ENCODE results near the gene MIER1. TPM values are rescaled to one million over a fixed set of nuclear protein-coding genes. Genes with fewer than 3 reads are reported as not detected.

MIER1 gene
- total and polyA plus RNA-seq, 9 donors: 16.4 to 27.0 (median 21.7) TPM

DNA sequence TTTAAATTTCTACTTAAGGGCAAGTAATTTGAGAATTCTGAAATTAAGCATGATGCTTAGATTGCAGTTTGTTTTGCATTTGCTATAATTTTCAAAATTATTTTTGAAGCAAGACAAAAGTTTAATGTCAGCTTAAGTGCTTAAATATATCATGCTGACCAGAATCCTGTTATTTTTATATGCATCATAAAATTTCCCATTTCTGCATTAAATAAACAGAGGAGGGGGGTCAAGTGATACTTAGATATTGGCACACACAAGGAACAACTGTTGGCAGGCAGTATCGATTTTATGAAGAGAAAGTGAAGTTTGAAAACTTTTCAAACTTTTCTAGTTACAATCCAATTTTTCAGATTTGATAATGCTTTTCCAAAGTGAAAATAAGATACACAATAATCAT lies 61.0 kb downstream of the MIER1 start:
- Histone ChIP-seq H3K36me3 (ENCODE audit: control insufficient read depth, insufficient read depth, low read length) (peaks cover 14% of the 10 kb centered on the region), H3K27ac (ENCODE audit: low read length) (no peak overlapping the region), H3K4me1 (ENCODE audit: control insufficient read depth, insufficient read depth, low read length) (no peaks in the 10 kb centered on the region), H3K4me3 (ENCODE audit: low read length) (no peak overlapping the region), H3K27me3 (ENCODE audit: control insufficient read depth, insufficient read depth, low read length) (no peaks in the 10 kb centered on the region), H3K9me3 (replicated peaks; ENCODE audit: control insufficient read depth, low read depth, low read length) (no peaks in the 10 kb centered on the region)
- no CpG with 5 or more reads among the region's 1 CpG for WGBS (ENCODE audit: insufficient coverage)
- DNase-seq: no peak

DNA sequence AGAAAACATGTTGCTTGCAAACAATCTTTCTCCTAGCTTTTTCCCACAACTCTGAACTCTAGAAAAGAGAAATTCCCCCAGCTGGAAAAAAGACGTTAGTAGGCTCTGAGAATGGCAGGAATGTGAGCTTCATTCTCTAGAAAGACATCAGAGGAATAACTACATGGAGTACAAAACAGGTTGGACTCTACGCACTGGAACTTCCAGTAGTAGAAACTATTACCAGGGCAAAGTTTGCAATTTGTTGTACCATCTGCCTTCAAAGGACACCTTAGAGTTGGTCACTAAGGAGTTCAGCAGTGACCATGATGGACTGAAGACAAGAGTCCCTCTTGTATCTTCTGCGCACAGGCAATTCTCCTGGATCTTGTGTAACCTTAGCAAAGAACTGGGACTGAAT lies 68.3 kb downstream of the MIER1 start:
- H3K27me3 ChIP-seq (ENCODE audit: control insufficient read depth, insufficient read depth, low read length): no peaks in the 10 kb centered on the region
- no peak overlapping the region for H3K4me3 ChIP-seq (ENCODE audit: low read length)
- WGBS (ENCODE audit: insufficient coverage): 40% methylated on average over 1 of the region's 3 CpGs
- no peak for DNase-seq
- H3K4me1 ChIP-seq (ENCODE audit: control insufficient read depth, insufficient read depth, low read length): no peaks in the 10 kb centered on the region
- no peak overlapping the region for H3K27ac ChIP-seq (ENCODE audit: low read length)
- no peaks in the 10 kb centered on the region for H3K9me3 ChIP-seq (replicated peaks; ENCODE audit: control insufficient read depth, low read depth, low read length)
- H3K36me3 ChIP-seq (ENCODE audit: control insufficient read depth, insufficient read depth, low read length): peaks cover 7% of the 10 kb centered on the region

DNA sequence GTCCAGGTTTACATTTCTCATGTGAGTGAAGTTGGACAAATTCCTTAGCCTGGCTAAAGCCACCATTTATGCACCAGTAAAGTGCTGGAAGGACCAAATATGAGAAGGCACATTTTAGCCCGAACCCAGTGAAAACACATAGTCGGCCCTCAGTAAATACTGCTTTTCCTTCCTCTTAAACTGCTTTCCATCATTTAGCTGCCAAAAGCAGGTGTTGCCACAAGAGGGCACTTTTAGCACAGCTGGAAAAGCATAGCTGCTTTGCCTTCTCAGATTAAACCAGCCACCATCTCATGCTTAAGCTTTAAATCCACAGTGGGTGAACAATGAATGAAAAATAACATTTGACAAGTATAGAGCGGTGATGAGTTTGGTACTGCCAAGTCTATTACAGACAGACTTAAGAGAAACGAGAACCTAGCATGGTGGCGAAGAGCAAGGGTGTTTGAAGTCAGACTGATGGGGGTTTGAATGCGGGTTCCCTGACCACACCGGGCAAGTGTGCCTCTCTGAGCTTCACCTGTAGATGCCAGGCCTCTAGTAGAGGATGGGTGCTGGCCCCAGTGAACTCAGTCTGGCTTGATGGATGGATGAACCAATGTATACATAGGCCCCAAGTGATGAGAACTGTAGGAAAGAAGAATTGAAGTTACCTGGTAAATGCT lies 71.4 kb downstream of the MIER1 start:
- Histone ChIP-seq H3K9me3 (replicated peaks; ENCODE audit: control insufficient read depth, low read depth, low read length) (no peaks in the 10 kb centered on the region), H3K36me3 (ENCODE audit: control insufficient read depth, insufficient read depth, low read length) (peaks cover 10% of the 10 kb centered on the region), H3K4me3 (ENCODE audit: low read length) (no peak overlapping the region), H3K27ac (ENCODE audit: low read length) (no peak overlapping the region), H3K27me3 (ENCODE audit: control insufficient read depth, insufficient read depth, low read length) (no peaks in the 10 kb centered on the region), H3K4me1 (ENCODE audit: control insufficient read depth, insufficient read depth, low read length) (no peaks in the 10 kb centered on the region)
- 72% methylated on average over 7 of the region's 7 CpGs for WGBS (ENCODE audit: insufficient coverage)
- peak; percentile 83 for DNase-seq

DNA sequence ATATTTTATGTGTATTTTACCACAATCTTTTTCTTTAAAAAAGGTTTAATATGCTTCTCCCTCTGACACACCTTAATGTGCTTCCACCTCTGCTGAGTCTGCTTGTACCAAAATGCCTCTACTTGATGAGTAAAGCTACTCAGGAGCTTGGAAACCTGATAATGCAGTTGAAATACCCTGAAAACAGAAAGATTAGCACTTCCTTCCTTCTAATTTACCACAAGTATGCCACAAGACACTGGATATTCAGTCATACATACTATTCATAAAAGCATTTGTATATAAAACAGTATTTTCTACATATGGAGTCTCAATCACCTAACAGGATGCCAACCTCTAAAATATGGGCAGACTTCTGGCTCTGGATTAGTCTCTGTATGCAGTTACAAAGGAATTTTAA lies 74.2 kb downstream of the MIER1 start:
- H3K27me3 ChIP-seq (ENCODE audit: control insufficient read depth, insufficient read depth, low read length): no peaks in the 10 kb centered on the region
- no peak overlapping the region for H3K27ac ChIP-seq (ENCODE audit: low read length)
- no peak overlapping the region for H3K4me3 ChIP-seq (ENCODE audit: low read length)
- H3K36me3 ChIP-seq (ENCODE audit: control insufficient read depth, insufficient read depth, low read length): peaks cover 19% of the 10 kb centered on the region
- no peak for DNase-seq
- no peaks in the 10 kb centered on the region for H3K4me1 ChIP-seq (ENCODE audit: control insufficient read depth, insufficient read depth, low read length)
- H3K9me3 ChIP-seq (replicated peaks; ENCODE audit: control insufficient read depth, low read depth, low read length): no peaks in the 10 kb centered on the region

DNA sequence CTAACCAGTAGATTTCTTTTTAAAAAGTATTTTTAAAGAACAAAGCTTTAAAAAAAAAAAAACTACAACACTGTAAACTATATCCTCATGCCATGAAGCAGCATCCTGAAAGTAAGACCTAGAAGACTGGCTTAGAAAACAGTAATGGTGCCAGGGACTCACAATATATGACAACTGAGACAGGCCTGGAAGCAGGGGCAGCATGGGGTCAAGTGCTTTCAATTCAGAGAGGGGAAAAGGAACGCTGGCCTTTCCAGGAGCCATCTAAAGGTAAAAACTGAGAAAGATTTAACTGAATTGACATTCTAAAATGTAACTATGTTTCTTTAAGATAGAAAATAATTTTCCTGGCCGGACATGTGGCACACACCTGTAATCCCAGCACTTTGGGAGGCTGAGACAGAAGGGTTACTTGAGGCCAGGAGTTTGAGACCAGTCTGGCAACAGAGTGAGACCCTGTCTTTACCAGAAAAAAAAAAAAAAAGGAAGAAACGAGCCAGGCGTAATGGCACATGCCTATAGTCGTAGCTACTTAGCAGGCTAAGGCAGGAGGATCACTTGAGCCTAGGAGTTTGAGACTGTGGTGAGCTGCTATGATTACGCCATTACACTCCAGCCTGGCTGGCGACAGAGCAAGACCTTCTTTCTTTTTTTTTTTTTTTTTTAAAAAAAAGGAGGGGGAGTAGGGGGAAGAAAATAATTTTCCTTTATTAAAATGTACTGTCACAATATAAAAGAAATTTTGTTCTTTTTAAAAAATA lies 75.0 kb downstream of the MIER1 start:
- H3K4me3 ChIP-seq (ENCODE audit: low read length): no peak overlapping the region
- DNase-seq: no peak
- H3K36me3 ChIP-seq (ENCODE audit: control insufficient read depth, insufficient read depth, low read length): peaks cover 19% of the 10 kb centered on the region
- no peak overlapping the region for H3K27ac ChIP-seq (ENCODE audit: low read length)
- H3K4me1 ChIP-seq (ENCODE audit: control insufficient read depth, insufficient read depth, low read length): no peaks in the 10 kb centered on the region
- H3K27me3 ChIP-seq (ENCODE audit: control insufficient read depth, insufficient read depth, low read length): no peaks in the 10 kb centered on the region
- H3K9me3 ChIP-seq (replicated peaks; ENCODE audit: control insufficient read depth, low read depth, low read length): no peaks in the 10 kb centered on the region
- 57% methylated on average over 4 of the region's 7 CpGs for WGBS (ENCODE audit: insufficient coverage)

DNA sequence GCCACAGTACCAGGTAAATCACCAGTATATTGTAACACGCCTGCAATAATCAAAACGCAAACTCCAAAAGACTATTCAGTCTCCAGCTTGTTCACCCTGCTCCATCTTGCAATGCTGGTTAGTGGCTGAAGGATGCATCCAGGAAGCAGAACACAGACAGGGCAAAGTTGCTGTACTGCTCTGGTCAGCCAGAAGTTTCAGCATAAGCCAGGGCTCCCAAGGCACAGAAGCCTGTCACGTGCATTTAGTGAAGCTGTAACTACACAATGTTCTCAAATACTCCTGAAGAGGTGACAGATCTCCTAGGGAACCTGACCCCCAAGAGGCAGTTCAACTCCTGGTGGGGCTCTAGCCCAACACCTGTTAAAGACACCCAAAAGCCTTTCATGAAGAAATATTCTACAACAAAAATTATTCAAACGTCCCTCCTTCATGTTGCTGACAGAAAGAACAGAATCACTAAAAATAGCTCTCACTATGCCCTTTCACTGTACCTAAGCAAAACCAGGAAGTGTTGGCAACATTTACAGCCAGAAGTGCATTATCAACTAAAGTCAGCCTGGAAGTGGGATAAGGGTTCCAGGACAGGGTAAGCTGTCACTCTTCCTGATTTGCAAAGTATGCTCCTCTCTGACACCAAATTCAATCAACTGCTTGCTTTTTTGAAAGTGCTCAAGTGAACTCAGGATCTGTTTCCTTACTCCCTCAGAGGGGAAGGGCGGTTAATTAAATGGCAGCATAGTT lies 77.1 kb downstream of the MIER1 start:
- no peaks in the 10 kb centered on the region for H3K4me1 ChIP-seq (ENCODE audit: control insufficient read depth, insufficient read depth, low read length)
- H3K4me3 ChIP-seq (ENCODE audit: low read length): no peak overlapping the region
- no peaks in the 10 kb centered on the region for H3K9me3 ChIP-seq (replicated peaks; ENCODE audit: control insufficient read depth, low read depth, low read length)
- DNase-seq: no peak
- H3K27ac ChIP-seq (ENCODE audit: low read length): no peak overlapping the region
- H3K27me3 ChIP-seq (ENCODE audit: control insufficient read depth, insufficient read depth, low read length): no peaks in the 10 kb centered on the region
- peaks cover 14% of the 10 kb centered on the region for H3K36me3 ChIP-seq (ENCODE audit: control insufficient read depth, insufficient read depth, low read length)
- 65% methylated on average over 2 of the region's 5 CpGs for WGBS (ENCODE audit: insufficient coverage)

DNA sequence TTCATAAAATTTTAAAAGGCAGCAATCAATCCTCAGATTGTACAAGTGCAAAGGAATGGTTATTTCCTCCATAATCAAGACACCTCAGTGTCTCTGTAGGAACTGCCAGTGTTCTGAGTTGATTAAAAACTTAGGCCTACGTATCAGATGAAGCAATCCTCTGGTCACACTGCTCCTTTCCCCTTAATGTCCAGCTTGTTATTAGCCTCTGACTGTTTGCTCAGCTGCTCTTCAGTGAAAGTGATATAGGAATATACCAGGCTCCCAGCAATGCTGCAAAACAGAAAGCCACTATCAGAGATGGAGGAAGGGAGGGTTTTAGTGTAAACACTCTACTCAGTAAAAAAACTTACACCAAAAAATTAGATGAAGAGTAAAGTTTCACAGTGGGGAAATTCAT lies 79.4 kb downstream of the MIER1 start:
- Histone ChIP-seq H3K9me3 (replicated peaks; ENCODE audit: control insufficient read depth, low read depth, low read length) (no peaks in the 10 kb centered on the region), H3K4me1 (ENCODE audit: control insufficient read depth, insufficient read depth, low read length) (no peaks in the 10 kb centered on the region), H3K27me3 (ENCODE audit: control insufficient read depth, insufficient read depth, low read length) (no peaks in the 10 kb centered on the region), H3K27ac (ENCODE audit: low read length) (no peak overlapping the region), H3K36me3 (ENCODE audit: control insufficient read depth, insufficient read depth, low read length) (peaks cover 21% of the 10 kb centered on the region), H3K4me3 (ENCODE audit: low read length) (no peak overlapping the region)
- WGBS (ENCODE audit: insufficient coverage): no CpG with 5 or more reads among the region's 1 CpG
- no peak for DNase-seq

DNA sequence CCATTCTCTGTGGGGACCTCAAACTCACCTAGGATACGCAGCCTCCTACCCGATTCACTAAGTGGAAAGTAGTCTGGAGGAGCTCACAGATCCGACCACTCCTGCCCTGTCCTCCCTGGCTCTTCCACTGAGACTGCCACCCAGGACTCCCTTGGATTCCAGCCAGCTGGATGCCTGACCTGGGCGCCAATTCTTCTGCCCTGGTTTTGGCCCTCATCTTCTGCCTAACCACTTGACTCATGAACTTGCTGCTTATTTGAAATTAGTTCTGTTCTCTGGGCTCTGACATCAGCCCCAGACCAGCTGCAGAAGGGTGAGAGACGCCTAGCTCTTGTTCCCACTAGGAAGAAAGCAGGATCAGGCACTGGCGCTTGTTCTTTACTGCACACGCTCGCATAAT lies 80.3 kb downstream of the MIER1 start:
- Histone ChIP-seq H3K4me3 (ENCODE audit: low read length) (no peak overlapping the region), H3K27me3 (ENCODE audit: control insufficient read depth, insufficient read depth, low read length) (no peaks in the 10 kb centered on the region), H3K4me1 (ENCODE audit: control insufficient read depth, insufficient read depth, low read length) (no peaks in the 10 kb centered on the region), H3K9me3 (replicated peaks; ENCODE audit: control insufficient read depth, low read depth, low read length) (no peaks in the 10 kb centered on the region), H3K36me3 (ENCODE audit: control insufficient read depth, insufficient read depth, low read length) (peaks cover 23% of the 10 kb centered on the region), H3K27ac (ENCODE audit: low read length) (no peak overlapping the region)
- no peak for DNase-seq
- 73% methylated on average over 8 of the region's 8 CpGs for WGBS (ENCODE audit: insufficient coverage)

DNA sequence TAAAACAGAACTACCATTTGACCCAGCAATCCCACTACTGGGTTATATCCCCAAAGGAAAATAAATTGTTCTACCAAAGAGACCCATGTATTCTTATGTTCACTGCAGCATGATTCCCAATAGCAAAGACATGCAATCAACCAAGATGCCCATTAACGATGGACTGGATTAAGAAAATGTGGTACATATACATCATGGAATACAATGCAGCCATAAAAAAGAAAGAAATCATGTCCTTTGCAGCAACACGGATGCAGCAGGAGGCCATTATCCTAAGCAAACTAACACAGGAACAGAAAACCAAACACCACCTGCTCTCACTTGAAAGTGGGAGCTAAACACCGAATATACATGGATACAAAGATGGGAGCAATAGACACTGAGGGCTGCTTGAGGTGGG lies 85.0 kb downstream of the MIER1 start:
- H3K4me3 ChIP-seq (ENCODE audit: low read length): no peak overlapping the region
- no peak for DNase-seq
- no peaks in the 10 kb centered on the region for H3K9me3 ChIP-seq (replicated peaks; ENCODE audit: control insufficient read depth, low read depth, low read length)
- no peaks in the 10 kb centered on the region for H3K27me3 ChIP-seq (ENCODE audit: control insufficient read depth, insufficient read depth, low read length)
- peaks cover 19% of the 10 kb centered on the region for H3K36me3 ChIP-seq (ENCODE audit: control insufficient read depth, insufficient read depth, low read length)
- no peaks in the 10 kb centered on the region for H3K4me1 ChIP-seq (ENCODE audit: control insufficient read depth, insufficient read depth, low read length)
- no peak overlapping the region for H3K27ac ChIP-seq (ENCODE audit: low read length)
- no CpG with 5 or more reads among the region's 3 CpGs for WGBS (ENCODE audit: insufficient coverage)

DNA sequence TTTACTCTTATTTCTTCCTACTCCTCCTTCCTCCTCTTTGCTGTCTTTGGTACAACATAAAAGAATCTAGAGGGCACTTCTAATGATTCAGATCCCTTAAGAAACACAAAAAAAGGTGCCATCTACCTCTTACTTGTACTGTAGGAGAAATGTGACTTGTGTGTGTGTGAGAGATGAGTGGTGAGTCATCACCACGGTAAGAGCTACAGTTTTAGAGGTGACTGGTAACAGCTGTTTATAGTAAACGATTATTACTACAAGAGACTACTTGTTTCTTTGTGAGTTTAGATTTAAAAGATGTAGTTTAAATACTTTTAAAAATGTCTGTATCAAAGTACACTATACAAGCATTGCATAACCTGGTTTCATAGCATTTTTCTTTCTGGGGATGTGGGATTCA lies 88.8 kb downstream of the MIER1 start:
- Histone ChIP-seq H3K4me3 (ENCODE audit: low read length) (no peak overlapping the region), H3K9me3 (replicated peaks; ENCODE audit: control insufficient read depth, low read depth, low read length) (no peaks in the 10 kb centered on the region), H3K27me3 (ENCODE audit: control insufficient read depth, insufficient read depth, low read length) (no peaks in the 10 kb centered on the region), H3K4me1 (ENCODE audit: control insufficient read depth, insufficient read depth, low read length) (no peaks in the 10 kb centered on the region), H3K36me3 (ENCODE audit: control insufficient read depth, insufficient read depth, low read length) (peaks cover 19% of the 10 kb centered on the region), H3K27ac (ENCODE audit: low read length) (no peak overlapping the region)
- DNase-seq: no peak
- no CpG with 5 or more reads among the region's 2 CpGs for WGBS (ENCODE audit: insufficient coverage)

Data from muscle of leg (tissue), 11 donors.